Suppressor macrophage treated with lipopolysaccharide for 1 hour (primary cell): Measurements from ENCODE around the gene MINDY1.

Experiments
- DNase-seq, 3 donors: peaks; one replicate each; pipeline ENCODE4 v3.0.0-alpha.2; 2020 to 2022

Gene MINDY1

GRCh38 chr1:150963321-150964163 lies 43.2 kb downstream of the MINDY1 start:
- no peak for DNase-seq

GRCh38 chr1:150961756-150962155 lies 44.9 kb downstream of the MINDY1 start:
- peak in 1 of 3 donors; percentile 4 for DNase-seq

DNA sequence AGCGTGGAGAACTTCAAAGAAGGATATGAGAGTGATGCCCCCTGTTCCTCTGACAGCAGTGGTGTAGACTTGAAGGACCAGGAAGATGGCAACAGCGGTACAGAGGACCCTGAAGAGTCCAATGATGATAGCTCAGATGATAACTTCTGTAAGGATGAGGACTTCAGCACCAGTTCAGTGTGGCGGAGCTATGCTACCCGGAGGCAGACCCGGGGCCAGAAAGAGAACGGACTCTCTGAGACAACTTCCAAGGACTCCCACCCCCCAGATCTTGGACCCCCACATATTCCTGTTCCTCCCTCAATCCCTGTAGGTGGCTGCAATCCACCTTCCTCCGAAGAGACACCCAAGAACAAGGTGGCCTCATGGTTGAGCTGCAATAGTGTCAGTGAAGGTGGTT lies 46.1 kb downstream of the MINDY1 start:
- DNase-seq: no peak

- DNase-seq: no peak
Observed at GRCh38 chr1:150957666-150958065, 49.0 kb downstream of the MINDY1 start.

DNA sequence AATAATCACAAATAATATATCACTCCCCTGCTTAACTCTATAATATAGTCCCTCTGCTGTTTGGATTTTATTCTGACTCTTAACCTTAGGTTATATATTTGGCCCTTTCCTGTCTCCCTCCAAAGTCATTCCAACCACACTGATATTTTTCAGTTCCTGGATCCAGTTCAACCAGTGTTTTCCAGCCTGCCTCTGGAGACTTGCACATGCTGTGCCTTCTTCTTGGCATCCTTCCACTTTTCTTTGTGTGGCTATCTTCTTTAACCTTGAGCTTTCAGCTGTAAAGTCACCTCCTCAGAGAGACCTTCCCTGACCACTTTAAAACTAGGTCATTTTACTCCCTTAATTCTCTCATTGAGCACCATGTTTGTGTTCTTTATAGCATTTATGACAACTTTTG lies 51.4 kb downstream of the MINDY1 start:
- no peak for DNase-seq

DNA sequence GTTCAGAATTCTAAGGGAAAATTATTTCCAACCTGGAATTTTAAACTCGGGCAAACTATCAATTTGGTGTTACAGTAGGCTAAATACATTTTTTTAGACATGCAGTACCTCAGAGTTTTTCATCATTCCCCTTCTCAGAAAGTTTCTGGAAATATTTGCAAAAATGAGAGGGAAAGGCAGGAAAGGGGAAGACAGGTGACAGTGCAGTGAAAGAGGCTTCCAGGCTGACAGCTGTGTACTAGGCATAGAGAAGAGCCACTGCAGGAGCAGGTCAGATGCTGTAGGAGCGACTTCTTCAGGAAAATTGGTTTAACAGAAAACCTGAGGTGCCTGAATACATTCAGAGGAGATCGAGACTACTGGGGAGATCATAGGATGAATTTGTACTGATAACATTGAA lies 52.0 kb downstream of the MINDY1 start:
- no peak for DNase-seq
